ENCODE measurements around the gene KCNK2. TPM values are rescaled to one million over a fixed set of nuclear protein-coding genes. Genes with fewer than 3 reads are reported as not detected.
A peak's percentile ranks its signal among the peaks of the same experiment; 100 is the strongest.

KCNK2 gene
- total RNA-seq, 1 donor from 2014 or later, result not detected

DNA sequence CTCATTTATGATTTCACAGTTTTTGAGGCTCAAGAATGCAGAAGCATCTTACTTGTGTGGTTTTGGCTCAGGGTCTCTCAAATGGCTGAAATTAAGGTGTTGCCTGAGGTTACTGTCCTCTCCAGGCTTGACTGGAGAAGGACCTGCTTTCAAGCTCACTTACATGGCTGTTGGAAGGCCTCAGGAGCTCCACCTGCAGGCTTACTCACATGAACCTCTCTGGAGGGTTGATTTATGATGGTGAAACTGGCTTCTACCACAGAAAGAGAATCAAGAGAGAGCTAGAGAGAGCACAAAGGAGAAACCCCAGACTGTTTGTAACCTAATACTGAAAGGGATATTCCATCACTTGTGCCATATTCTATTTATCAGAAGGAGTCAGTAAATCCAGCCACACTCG, 6.2 kb upstream of the KCNK2 start:
- Mint-ChIP-seq H3K9me3 (no peaks in the 10 kb centered on the region), H3K27me3 (peaks cover 23% of the 10 kb centered on the region), H3K4me3 (no peak overlapping the region), H3K4me1 (no peaks in the 10 kb centered on the region), H3K36me3 (ENCODE audit: low read depth) (no peaks in the 10 kb centered on the region), H3K27ac (no peak overlapping the region)
- no peak for DNase-seq
- intact Hi-C loops (cut with micrococcal nuclease), result no loop called here

DNA sequence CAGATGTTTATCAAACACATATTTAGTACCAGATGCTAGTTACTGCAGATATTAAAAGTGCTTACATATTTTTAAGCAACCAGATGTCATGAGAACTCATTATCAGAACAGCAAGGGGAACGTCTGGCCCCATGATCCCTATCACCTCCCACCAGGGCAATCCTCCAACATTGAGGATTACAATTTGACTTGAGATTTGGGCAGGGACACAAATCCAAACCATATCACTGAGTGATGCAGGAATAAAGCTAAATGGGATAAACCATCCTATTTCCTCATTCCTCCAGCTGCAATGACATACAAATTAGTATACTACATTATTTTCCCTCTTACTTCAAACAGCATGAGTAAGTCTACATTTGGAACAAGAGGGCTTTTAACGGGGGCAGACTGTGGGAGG, 3.1 kb upstream of the KCNK2 start:
- H3K27ac Mint-ChIP-seq, result no peak overlapping the region
- intact Hi-C loops (cut with micrococcal nuclease), result no loop called here
- no peaks in the 10 kb centered on the region for H3K36me3 Mint-ChIP-seq (ENCODE audit: low read depth)
- peaks cover 42% of the 10 kb centered on the region for H3K27me3 Mint-ChIP-seq
- H3K4me1 Mint-ChIP-seq, result no peaks in the 10 kb centered on the region
- H3K4me3 Mint-ChIP-seq, result no peak overlapping the region
- DNase-seq, result no peak
- no peaks in the 10 kb centered on the region for H3K9me3 Mint-ChIP-seq

DNA sequence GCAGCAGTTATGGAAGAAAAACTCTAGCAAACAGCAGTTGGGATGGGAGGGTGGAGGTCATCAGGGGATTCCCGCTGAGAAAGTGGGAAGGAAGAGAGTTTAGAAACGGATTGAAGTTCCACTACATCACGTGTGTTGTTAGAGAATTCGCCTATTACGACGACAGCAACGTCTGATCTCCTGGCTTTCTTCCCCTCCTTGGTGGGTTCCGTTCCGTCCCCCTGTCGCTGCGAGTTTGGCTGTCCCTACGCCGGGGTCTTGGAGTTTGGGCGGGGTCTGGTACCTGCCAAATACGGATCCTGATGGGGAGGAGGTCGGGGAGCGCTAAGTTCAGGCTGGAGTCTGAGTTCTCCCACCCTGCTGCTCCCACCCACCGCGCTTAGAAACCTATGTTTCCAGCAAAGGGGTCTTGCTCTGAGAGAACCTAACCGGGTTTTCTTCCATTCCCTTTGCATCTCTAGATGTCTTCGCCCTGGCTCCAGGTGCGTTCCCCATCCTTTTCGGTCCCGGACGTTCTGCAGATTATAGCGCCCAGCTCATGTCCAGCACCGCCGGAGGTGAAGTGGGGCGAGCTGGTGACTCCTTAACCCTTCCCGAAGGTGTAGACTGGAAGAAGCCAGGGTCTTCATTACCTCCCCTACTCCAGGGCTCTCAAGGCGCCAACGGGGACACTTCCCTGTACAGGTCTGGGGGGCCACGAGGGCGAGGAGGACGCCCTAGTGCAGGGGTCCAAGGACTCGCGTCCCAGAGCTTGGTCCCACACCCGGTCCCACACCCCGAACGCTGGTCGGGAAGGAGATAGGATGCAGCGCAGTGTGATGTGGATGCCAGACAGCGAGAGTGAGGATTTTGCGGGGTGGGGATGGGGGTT, 641 bp upstream of the KCNK2 start:
- H3K36me3 Mint-ChIP-seq (ENCODE audit: low read depth), result no peaks in the 10 kb centered on the region
- peak overlapping the region; percentile 20 for H3K4me3 Mint-ChIP-seq
- H3K9me3 Mint-ChIP-seq, result no peaks in the 10 kb centered on the region
- DNase-seq, result no peak
- no peaks in the 10 kb centered on the region for H3K4me1 Mint-ChIP-seq
- H3K27ac Mint-ChIP-seq, result no peak overlapping the region
- intact Hi-C loops (cut with micrococcal nuclease), result no loop called here
- peaks cover 57% of the 10 kb centered on the region for H3K27me3 Mint-ChIP-seq

DNA sequence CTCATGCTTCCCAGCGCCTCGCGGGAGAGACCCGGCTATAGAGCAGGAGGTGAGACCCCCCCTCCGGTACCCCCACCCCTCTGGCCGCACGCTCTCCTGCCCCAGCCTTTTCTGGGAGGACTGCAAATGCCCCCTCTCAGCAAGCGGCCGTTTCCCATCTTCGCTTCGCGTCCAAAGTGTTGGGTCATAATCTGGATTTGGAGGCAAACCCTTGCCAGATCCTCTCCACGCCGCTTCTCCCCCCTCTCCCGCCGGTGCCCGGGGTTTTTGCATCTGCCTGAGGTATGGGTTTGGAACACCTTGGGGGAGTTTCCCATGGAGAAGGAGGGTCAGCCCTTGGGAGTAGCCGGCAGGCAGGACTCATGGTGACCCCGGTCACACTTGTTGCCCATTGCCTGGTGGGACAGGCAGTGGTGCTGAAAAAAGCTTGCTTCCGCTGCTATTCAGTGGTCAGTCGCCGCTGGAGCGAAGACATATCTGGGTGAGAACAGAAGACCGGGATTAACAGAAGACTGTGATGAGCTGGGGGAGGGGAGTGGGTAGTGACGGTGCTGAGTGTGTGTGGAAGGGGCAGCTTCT, 935 bp downstream of the KCNK2 start:
- H3K9me3 Mint-ChIP-seq, result no peaks in the 10 kb centered on the region
- peaks cover 65% of the 10 kb centered on the region for H3K27me3 Mint-ChIP-seq
- no peak for DNase-seq
- intact Hi-C loops (cut with micrococcal nuclease), result no loop called here
- H3K36me3 Mint-ChIP-seq (ENCODE audit: low read depth), result no peaks in the 10 kb centered on the region
- H3K4me1 Mint-ChIP-seq, result no peaks in the 10 kb centered on the region
- H3K27ac Mint-ChIP-seq, result no peak overlapping the region
- no peak overlapping the region for H3K4me3 Mint-ChIP-seq

DNA sequence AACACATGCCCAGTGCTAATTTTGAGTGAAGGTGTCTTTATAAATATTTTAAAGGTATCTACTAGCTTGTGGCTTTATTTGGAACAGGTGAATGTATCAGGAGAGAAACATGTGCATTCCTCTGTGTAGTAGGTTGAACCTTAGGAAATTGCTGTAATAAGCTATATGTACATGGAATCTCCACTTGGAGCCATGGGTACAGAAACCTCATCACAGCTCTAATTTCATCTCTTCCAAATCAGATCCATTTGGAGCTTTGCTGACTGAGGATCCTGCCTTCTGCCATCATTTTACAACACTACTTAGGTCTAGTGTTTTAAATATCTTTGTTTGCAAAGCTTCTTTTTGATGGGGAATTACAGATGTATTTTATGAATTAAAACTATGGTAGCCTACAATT, 2.1 kb downstream of the KCNK2 start:
- Mint-ChIP-seq H3K27ac (no peak overlapping the region), H3K36me3 (ENCODE audit: low read depth) (no peaks in the 10 kb centered on the region), H3K27me3 (peaks cover 61% of the 10 kb centered on the region), H3K4me1 (no peaks in the 10 kb centered on the region), H3K9me3 (no peaks in the 10 kb centered on the region), H3K4me3 (no peak overlapping the region)
- no peak for DNase-seq
- intact Hi-C loops (cut with micrococcal nuclease), result no loop called here

DNA sequence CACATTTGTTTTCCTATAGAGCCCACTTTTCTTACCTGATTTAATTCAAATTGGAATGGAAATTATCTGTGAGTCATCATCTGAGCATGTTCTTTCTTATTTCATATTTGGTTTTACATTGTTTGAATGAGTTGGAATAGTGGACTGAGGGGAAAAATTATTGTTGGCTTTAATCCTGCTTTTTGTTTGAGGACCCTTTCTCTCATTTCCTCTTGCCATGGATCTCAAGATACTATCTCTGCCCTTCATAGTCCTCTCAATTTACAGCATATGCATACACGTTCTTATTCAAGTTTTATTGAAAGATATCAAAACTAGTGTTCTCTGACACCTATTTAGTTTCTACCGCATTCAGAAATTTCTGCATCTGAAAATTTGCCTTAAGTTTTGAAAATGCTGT, 5.1 kb downstream of the KCNK2 start:
- intact Hi-C loops (cut with micrococcal nuclease), result no loop called here
- Mint-ChIP-seq H3K9me3 (no peaks in the 10 kb centered on the region), H3K36me3 (ENCODE audit: low read depth) (no peaks in the 10 kb centered on the region), H3K4me3 (no peak overlapping the region), H3K4me1 (no peaks in the 10 kb centered on the region), H3K27ac (no peak overlapping the region), H3K27me3 (peaks cover 36% of the 10 kb centered on the region)
- DNase-seq, result no peak

DNA sequence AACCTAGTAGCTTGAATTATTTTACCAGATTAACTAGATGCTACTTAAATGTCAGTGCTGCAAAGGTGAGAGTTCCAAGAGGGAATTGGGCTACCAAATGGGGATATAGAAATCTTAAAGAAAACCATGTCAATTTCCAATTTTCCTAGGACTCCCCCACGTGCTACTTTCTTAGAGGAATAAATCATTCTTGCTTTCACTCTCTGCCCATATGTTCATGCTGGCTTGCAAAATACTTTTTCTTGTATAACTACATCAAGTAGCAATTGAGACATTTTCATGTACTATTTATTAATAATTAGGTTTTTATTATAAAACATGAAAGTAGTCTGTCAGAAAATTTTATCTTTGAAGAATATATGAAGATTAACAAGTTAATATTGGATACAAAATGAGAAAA, 11.8 kb downstream of the KCNK2 start:
- H3K36me3 Mint-ChIP-seq (ENCODE audit: low read depth), result no peaks in the 10 kb centered on the region
- H3K4me1 Mint-ChIP-seq, result no peaks in the 10 kb centered on the region
- H3K4me3 Mint-ChIP-seq, result no peak overlapping the region

DNA sequence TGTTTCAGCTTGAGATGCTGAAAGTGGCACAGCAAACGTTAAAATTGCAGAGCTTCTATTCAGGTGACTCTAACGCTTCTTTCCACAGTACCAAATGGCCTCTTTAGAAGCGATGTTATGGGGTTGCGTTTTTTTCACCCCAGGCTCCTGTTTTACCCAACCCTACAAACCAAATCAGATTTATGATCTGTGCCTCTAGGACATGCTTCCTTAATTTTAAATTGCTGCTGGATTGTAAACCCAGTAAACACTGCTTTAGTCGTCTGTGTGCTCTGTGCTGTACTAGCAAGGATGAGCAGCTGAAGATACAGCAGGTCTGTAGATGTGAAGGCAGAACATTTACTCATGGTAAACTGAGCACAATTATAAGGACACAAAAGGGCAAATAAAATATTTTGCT, 13.0 kb downstream of the KCNK2 start:
- Mint-ChIP-seq H3K4me3 (no peak overlapping the region), H3K9me3 (no peaks in the 10 kb centered on the region), H3K27me3 (no peaks in the 10 kb centered on the region), H3K27ac (no peak overlapping the region), H3K4me1 (no peaks in the 10 kb centered on the region), H3K36me3 (ENCODE audit: low read depth) (no peaks in the 10 kb centered on the region)
- DNase-seq, result no peak
- intact Hi-C loops (cut with micrococcal nuclease), result no loop called here

More for the DNA sequence above, 11.8 kb downstream of the KCNK2 start:
- no peak for DNase-seq
- Mint-ChIP-seq H3K27me3 (no peaks in the 10 kb centered on the region), H3K9me3 (no peaks in the 10 kb centered on the region), H3K27ac (no peak overlapping the region)
- intact Hi-C loops (cut with micrococcal nuclease), result no loop called here

DNA sequence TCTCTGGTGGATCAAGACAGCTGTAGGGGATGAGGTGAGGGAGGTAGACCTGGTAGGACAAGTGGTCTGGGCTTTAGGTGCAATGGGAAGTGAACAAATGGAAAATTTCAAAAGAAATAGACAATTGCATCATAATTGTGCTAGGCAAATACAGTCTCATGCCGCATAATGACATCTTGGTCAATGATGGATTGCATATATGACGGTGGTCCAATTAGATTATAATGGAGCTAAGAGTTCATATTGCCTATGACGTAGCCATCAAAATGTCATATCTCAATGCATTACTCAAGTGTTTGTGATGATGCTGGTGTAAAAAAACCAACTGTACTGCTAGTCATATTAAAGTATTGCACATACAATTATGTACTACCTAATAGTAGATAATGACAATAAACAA, 19.0 kb downstream of the KCNK2 start:
- H3K36me3 Mint-ChIP-seq (ENCODE audit: low read depth), result no peaks in the 10 kb centered on the region
- H3K4me3 Mint-ChIP-seq, result no peak overlapping the region
- H3K27me3 Mint-ChIP-seq, result no peaks in the 10 kb centered on the region
- H3K4me1 Mint-ChIP-seq, result no peaks in the 10 kb centered on the region
- H3K9me3 Mint-ChIP-seq, result no peaks in the 10 kb centered on the region
- DNase-seq, result no peak
- intact Hi-C loops (cut with micrococcal nuclease), result no loop called here
- H3K27ac Mint-ChIP-seq, result no peak overlapping the region

DNA sequence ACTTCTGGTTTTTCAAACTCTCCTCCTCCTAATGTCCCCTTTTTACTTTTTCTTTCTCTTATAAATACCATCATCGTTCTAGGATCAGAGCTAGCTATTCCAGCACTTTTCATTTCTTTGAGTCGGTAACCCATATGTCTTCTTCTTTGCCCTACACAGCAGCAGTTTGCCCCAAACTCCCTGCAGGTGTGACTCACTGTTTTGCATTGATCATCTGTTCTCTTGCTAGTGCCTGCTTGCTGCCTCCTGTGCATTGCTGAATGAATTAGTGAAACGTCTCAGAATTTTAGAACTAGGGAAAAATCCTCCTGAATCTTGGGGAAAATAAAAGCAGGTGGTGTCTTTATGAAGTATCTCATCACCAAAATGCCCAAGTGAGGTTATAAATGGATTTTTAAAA, 21.7 kb downstream of the KCNK2 start:
- no peak for DNase-seq
- intact Hi-C loops (cut with micrococcal nuclease), result no loop called here

DNA sequence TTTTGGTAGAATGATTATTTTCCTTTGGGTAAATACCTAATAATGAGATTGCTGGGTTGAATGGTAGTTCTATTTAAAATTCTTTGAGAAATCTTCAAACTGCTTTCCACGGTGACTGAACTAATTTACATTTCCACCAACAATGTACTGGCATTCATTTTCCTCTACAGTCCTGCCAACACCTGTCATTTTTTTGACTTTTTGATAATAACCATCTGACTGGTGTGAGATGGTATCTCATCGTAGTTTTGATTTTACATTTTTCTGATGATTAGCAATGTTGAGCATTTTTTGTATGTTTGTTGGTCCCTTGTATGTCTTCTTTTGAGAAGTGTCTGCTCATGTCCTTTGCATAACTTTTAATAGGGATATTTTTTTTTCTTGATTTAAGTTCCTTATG, 23.5 kb downstream of the KCNK2 start:
- Mint-ChIP-seq H3K36me3 (ENCODE audit: low read depth) (no peaks in the 10 kb centered on the region), H3K4me1 (no peaks in the 10 kb centered on the region), H3K27ac (no peak overlapping the region), H3K27me3 (no peaks in the 10 kb centered on the region), H3K4me3 (no peak overlapping the region), H3K9me3 (no peaks in the 10 kb centered on the region)
- intact Hi-C loops (cut with micrococcal nuclease), result no loop called here
- DNase-seq, result no peak

More for the DNA sequence above, 21.7 kb downstream of the KCNK2 start:
- Mint-ChIP-seq H3K4me3 (no peak overlapping the region), H3K9me3 (no peaks in the 10 kb centered on the region), H3K27ac (no peak overlapping the region), H3K36me3 (ENCODE audit: low read depth) (no peaks in the 10 kb centered on the region), H3K27me3 (no peaks in the 10 kb centered on the region), H3K4me1 (no peaks in the 10 kb centered on the region)

DNA sequence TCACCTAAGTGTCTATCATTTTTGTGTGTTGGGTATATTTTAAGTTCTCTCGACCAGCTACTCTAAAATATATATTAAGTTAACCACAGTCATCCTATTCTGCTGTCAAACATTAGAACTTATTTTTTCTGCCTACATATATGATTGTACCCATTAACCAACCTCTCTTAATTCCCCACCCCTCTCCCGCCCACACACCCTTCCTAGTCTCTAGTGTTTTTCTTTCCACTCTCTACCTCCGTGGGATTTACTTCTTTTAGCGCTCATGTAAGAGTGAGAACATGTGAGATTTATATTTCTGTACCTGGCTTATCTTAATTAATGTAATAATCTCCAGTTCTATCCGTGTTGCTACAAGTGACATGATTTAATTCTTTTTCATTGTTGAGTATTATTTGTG, 26.6 kb downstream of the KCNK2 start:
- H3K4me3 Mint-ChIP-seq, result no peak overlapping the region
- no peaks in the 10 kb centered on the region for H3K36me3 Mint-ChIP-seq (ENCODE audit: low read depth)
- DNase-seq, result no peak
- no peaks in the 10 kb centered on the region for H3K4me1 Mint-ChIP-seq
- no peaks in the 10 kb centered on the region for H3K9me3 Mint-ChIP-seq
- H3K27ac Mint-ChIP-seq, result no peak overlapping the region
- intact Hi-C loops (cut with micrococcal nuclease), result no loop called here
- H3K27me3 Mint-ChIP-seq, result no peaks in the 10 kb centered on the region

DNA sequence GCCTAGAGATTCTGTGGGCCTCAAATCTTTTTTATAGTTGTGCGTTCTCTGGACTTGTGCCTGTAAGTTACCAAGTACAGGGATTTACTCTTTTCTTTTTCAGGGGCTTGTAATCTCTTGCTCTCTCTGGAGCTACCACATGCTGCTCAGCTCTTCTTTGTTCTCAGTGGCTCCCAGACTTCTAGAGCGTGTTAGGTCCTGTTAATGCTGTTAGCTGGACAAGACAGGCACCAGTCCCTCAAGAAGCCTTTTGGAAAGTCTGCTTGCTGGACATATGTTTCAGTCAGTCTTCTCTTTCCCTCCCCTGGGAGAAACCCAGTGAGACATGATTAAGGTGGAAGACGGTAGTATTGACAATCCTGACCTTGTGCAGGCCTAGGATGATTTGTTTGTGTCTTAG, 29.4 kb downstream of the KCNK2 start:
- no peak for DNase-seq
- H3K36me3 Mint-ChIP-seq (ENCODE audit: low read depth), result no peaks in the 10 kb centered on the region
- H3K9me3 Mint-ChIP-seq, result no peaks in the 10 kb centered on the region
- H3K27ac Mint-ChIP-seq, result no peak overlapping the region
- no peak overlapping the region for H3K4me3 Mint-ChIP-seq
- H3K27me3 Mint-ChIP-seq, result no peaks in the 10 kb centered on the region
- H3K4me1 Mint-ChIP-seq, result no peaks in the 10 kb centered on the region
- intact Hi-C loops (cut with micrococcal nuclease), result no loop called here

DNA sequence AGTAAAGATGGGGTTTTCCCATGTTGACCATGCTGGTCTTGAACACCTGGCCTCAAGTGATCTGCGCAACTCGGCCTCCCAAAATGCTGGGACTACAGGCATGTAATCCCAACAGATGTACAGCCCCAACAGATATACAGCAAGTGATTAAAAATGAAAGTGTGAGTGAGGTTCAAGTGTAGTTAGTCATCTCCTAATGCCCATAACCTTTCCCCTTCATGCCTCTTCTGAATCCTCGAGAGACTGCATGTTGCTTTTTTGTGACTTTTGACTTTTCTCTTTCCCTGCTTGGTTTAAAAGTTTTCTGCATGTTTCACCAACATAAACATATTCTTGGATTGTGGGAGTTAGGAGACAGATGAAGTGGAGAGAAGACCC, 31.2 kb downstream of the KCNK2 start:
- DNase-seq, result no peak
- Mint-ChIP-seq H3K27ac (no peak overlapping the region), H3K4me1 (no peaks in the 10 kb centered on the region), H3K27me3 (no peaks in the 10 kb centered on the region), H3K4me3 (no peak overlapping the region), H3K36me3 (ENCODE audit: low read depth) (no peaks in the 10 kb centered on the region), H3K9me3 (no peaks in the 10 kb centered on the region)
- intact Hi-C loops (cut with micrococcal nuclease), result no loop called here

Data from activated CD4-positive, alpha-beta T cell treated with anti-CD3 and anti-CD28 coated beads, Interleukin-2, amount 10 ng/mL, durations not matched to agents 24 days and 14 days (primary cell).